Neutrophil (primary cell): ENCODE data around the gene ABCA13.

Experiments used
- H3K27ac ChIP-seq: fragments of 200-600 bp; sonication (generic); 2 replicates; pipeline ENCODE4 v1.5.1; 2016; ENCODE audit warnings: mild to moderate bottlenecking, moderate library complexity
- H3K27me3 ChIP-seq: fragments of 200-600 bp; sonication (generic); 2 replicates; pipeline ENCODE4 v1.6.0; 2016; ENCODE audit warnings: mild to moderate bottlenecking
- H3K36me3 ChIP-seq: fragments of 200-600 bp; sonication (generic); 2 replicates; pipeline ENCODE4 v1.5.1; 2017
- H3K4me1 ChIP-seq, 2 experiments: fragments of 200-600 bp in 1 of 2; sonication (generic) in 1 of 2; 1 replicate in 1 of 2; 2 replicates in 1 of 2; pipeline versions ENCODE4 v1.5.1 to v1.6.1; 2013 to 2016; ENCODE audit warnings: low read depth in 1 of 2, low read length in 1 of 2, mild to moderate bottlenecking in 1 of 2, moderate library complexity in 1 of 2; ENCODE audit not compliant: control insufficient read depth in 1 of 2, insufficient read depth in 1 of 2
- H3K4me3 ChIP-seq, 2 experiments: fragments of 200-600 bp in 1 of 2; sonication (generic) in 1 of 2; 1 replicate in 1 of 2; 2 replicates in 1 of 2; pipeline ENCODE4 v1.5.1; 2013 to 2016; ENCODE audit warnings: low read depth in 1 of 2, low read length in 1 of 2, mild to moderate bottlenecking in 1 of 2, moderate library complexity in 1 of 2
- H3K9me3 ChIP-seq: fragments of 200-600 bp; sonication (generic); 2 replicates; pipeline ENCODE4 v1.5.1; 2016
- CTCF ChIP-seq: fragments of 200-600 bp; sonication (generic); IDR thresholded peaks from 2 replicates; pipeline ENCODE4 v1.5.1; 2016; ENCODE audit warnings: antibody characterized with exemption

Gene ABCA13

GRCh38 chr7:48419401-48419800 lies 248.1 kb downstream of the ABCA13 start:
- H3K36me3 ChIP-seq: peaks cover 4% of the 10 kb centered on the region
- H3K4me1 ChIP-seq: peaks cover 12 to 21% of the 10 kb centered on the region in 2 experiments
- no peaks in the 10 kb centered on the region for H3K27me3 ChIP-seq
- H3K27ac ChIP-seq: no peak overlapping the region
- TF ChIP-seq CTCF: no peak
- H3K4me3 ChIP-seq: no peak overlapping the region
- H3K9me3 ChIP-seq: no peaks in the 10 kb centered on the region

- Histone ChIP-seq H3K27me3 (no peaks in the 10 kb centered on the region), H3K27ac (peak overlapping the region; percentile 43), H3K9me3 (no peaks in the 10 kb centered on the region), H3K36me3 (peaks cover 4% of the 10 kb centered on the region), H3K4me3 (no peak overlapping the region), H3K4me1 (peaks cover 12 to 21% of the 10 kb centered on the region in 2 experiments)
- TF ChIP-seq CTCF: no peak
Measured at GRCh38 chr7:48420206-48420605, 248.9 kb downstream of the ABCA13 start.

GRCh38 chr7:48421357-48421756 lies 250.1 kb downstream of the ABCA13 start:
- H3K4me1 ChIP-seq: peaks cover 12 to 21% of the 10 kb centered on the region in 2 experiments

GRCh38 chr7:48424731-48425130 lies 253.5 kb downstream of the ABCA13 start:
- peaks cover 12 to 21% of the 10 kb centered on the region in 2 experiments for H3K4me1 ChIP-seq
- peak overlapping the region; percentile 39 for H3K27ac ChIP-seq

More at GRCh38 chr7:48421357-48421756, 250.1 kb downstream of the ABCA13 start:
- no peak for TF ChIP-seq CTCF
- Histone ChIP-seq H3K9me3 (no peaks in the 10 kb centered on the region), H3K27ac (peak overlapping the region; percentile 59), H3K27me3 (no peaks in the 10 kb centered on the region), H3K36me3 (peaks cover 4% of the 10 kb centered on the region), H3K4me3 (no peak overlapping the region)

GRCh38 chr7:48426331-48426965 lies 255.2 kb downstream of the ABCA13 start:
- Histone ChIP-seq H3K9me3 (no peaks in the 10 kb centered on the region), H3K4me3 (no peak overlapping the region), H3K4me1 (peaks cover 11 to 18% of the 10 kb centered on the region in 2 experiments), H3K27ac (peak overlapping the region; percentile 14), H3K36me3 (peaks cover 12% of the 10 kb centered on the region), H3K27me3 (no peaks in the 10 kb centered on the region)
- TF ChIP-seq CTCF: no peak

More at GRCh38 chr7:48424731-48425130, 253.5 kb downstream of the ABCA13 start:
- H3K4me3 ChIP-seq: no peak overlapping the region
- H3K9me3 ChIP-seq: no peaks in the 10 kb centered on the region
- H3K27me3 ChIP-seq: no peaks in the 10 kb centered on the region
- H3K36me3 ChIP-seq: peaks cover 12% of the 10 kb centered on the region
- TF ChIP-seq CTCF: peak; percentile 24
